HEK293 (cell line): Measurements from ENCODE around the gene ZNF280A.

Experiments used
- CTCF ChIA-PET: fragments of 350-600 bp; formaldehyde crosslinking; extraction: SDS; loops from one replicate; lab custom pipeline; 2021; ENCODE audit warnings: antibody characterized with exemption; lab: Yijun Ruan, JAX
- POLR2A ChIA-PET: fragments of 300-600 bp; formaldehyde crosslinking; extraction: SDS; loops from one replicate; lab custom pipeline; 2020; ENCODE audit warnings: antibody characterized with exemption, inconsistent platforms; lab: Yijun Ruan, JAX
- H3K27ac ChIP-seq: fragments of 200-500 bp; sonication (Bioruptor generic); 2 replicates; pipeline ENCODE4 v1.5.1; 2014; ENCODE audit warnings: low read depth, low read length, control low read depth, inconsistent platforms; ENCODE audit errors: extremely low read depth
- H3K36me3 ChIP-seq, 2 experiments: fragments of 200-500 bp in 1 of 2; sonication (Bioruptor generic) in 1 of 2; 1 replicate in 1 of 2; 2 replicates in 1 of 2; pipeline ENCODE4 v1.5.1; 2014 to 2017; ENCODE audit warnings: inconsistent platforms in 2 of 2, low read length in 2 of 2; ENCODE audit not compliant: control insufficient read depth in 2 of 2, insufficient read depth in 1 of 2
- H3K4me1 ChIP-seq: fragments of 200-500 bp; sonication (Bioruptor generic); 2 replicates; pipeline ENCODE4 v1.5.1; 2014; ENCODE audit warnings: mild to moderate bottlenecking, low read length, inconsistent platforms; ENCODE audit not compliant: control insufficient read depth, insufficient read depth
- H3K4me3 ChIP-seq: 2 replicates; pipeline ENCODE4 v1.5.1; 2011; ENCODE audit warnings: low read depth, mild to moderate bottlenecking, control low read depth, low read length, moderate library complexity
- H3K9me3 ChIP-seq: fragments of 200-500 bp; sonication (Bioruptor generic); 2 replicates; pipeline ENCODE4 v1.5.1; 2014; ENCODE audit warnings: low read depth, low read length, inconsistent platforms; ENCODE audit not compliant: control insufficient read depth, insufficient read depth
- EGR2 ChIP-seq: fragments of 450-650 bp; formaldehyde crosslinking; IDR thresholded peaks from 2 replicates; pipeline ENCODE4 v1.5.1; 2016; ENCODE audit warnings: low read depth, missing biosample characterization, missing genetic modification characterization
- FEZF1 ChIP-seq: fragments of 450-650 bp; formaldehyde crosslinking; IDR thresholded peaks from 2 replicates; pipeline ENCODE4 v1.5.1; 2016; ENCODE audit warnings: missing biosample characterization, missing genetic modification characterization
- HOXC10 ChIP-seq: sonication (generic); formaldehyde crosslinking; IDR thresholded peaks from 2 replicates; pipeline ENCODE4 v1.8.1; 2023; ENCODE audit warnings: mild to moderate bottlenecking, missing genetic modification reagents
- KLF7 ChIP-seq: fragments of 450-650 bp; formaldehyde crosslinking; IDR thresholded peaks from 2 replicates; pipeline ENCODE4 v1.5.1; 2016; ENCODE audit warnings: missing biosample characterization, missing genetic modification characterization, borderline replicate concordance
- MYNN ChIP-seq: fragments of 450-650 bp; formaldehyde crosslinking; IDR thresholded peaks from 2 replicates; pipeline ENCODE4 v1.5.1; 2016; ENCODE audit warnings: missing biosample characterization, missing genetic modification characterization, borderline replicate concordance
- ZBTB48 ChIP-seq: fragments of 450-650 bp; formaldehyde crosslinking; IDR thresholded peaks from 2 replicates; pipeline ENCODE4 v1.5.1; 2016; ENCODE audit warnings: missing biosample characterization, missing genetic modification characterization
- ZFP37 ChIP-seq: fragments of 450-650 bp; formaldehyde crosslinking; IDR thresholded peaks from 2 replicates; pipeline ENCODE4 v1.5.1; 2016; ENCODE audit warnings: missing biosample characterization, missing genetic modification characterization
- ZNF274 ChIP-seq, 2 experiments: fragments of 200-500 bp in 1 of 2; fragments of 450-650 bp in 1 of 2; sonication (Bioruptor generic) in 1 of 2; formaldehyde crosslinking in 1 of 2; IDR thresholded peaks; 2 replicates each; pipeline versions ENCODE4 v1.5.1 to v1.6.1; 2014 to 2016; ENCODE audit warnings: borderline replicate concordance in 1 of 2, inconsistent platforms in 1 of 2, low read length in 1 of 2, missing biosample characterization in 1 of 2, missing genetic modification characterization in 1 of 2
- ZNF37A ChIP-seq: fragments of 450-650 bp; IDR thresholded peaks from 2 replicates; pipeline ENCODE4 v1.5.1; 2018; ENCODE audit warnings: missing biosample characterization, missing genetic modification characterization
- ZNF404 ChIP-seq: fragments of 450-650 bp; formaldehyde crosslinking; IDR thresholded peaks from 2 replicates; pipeline ENCODE4 v1.5.1; 2017; ENCODE audit warnings: missing biosample characterization, missing genetic modification characterization
- ZNF501 ChIP-seq: fragments of 450-650 bp; formaldehyde crosslinking; IDR thresholded peaks from 2 replicates; pipeline ENCODE4 v1.5.1; 2016; ENCODE audit warnings: missing biosample characterization, missing genetic modification characterization
- ZNF549 ChIP-seq: fragments of 450-650 bp; IDR thresholded peaks from 2 replicates; pipeline ENCODE4 v1.5.1; 2018; ENCODE audit warnings: missing biosample characterization, missing genetic modification characterization, mild to moderate bottlenecking, inconsistent platforms, moderate library complexity
- ZNF654 ChIP-seq: fragments of 450-650 bp; formaldehyde crosslinking; IDR thresholded peaks from 2 replicates; pipeline ENCODE4 v1.5.1; 2016; ENCODE audit warnings: low read depth, missing biosample characterization, missing genetic modification characterization
- ZNF670 ChIP-seq: fragments of 450-650 bp; formaldehyde crosslinking; IDR thresholded peaks from 2 replicates; pipeline ENCODE4 v1.5.1; 2016; ENCODE audit warnings: missing biosample characterization, missing genetic modification characterization, low read depth
- TF ChIP-seq, protein P1 (sequence below): fragments of 450-650 bp; formaldehyde crosslinking; optimal IDR thresholded peaks from 2 replicates; pipeline ENCODE3; 2016; ENCODE audit warnings: missing biosample characterization, mild to moderate bottlenecking, missing genetic modification characterization
- TF ChIP-seq, protein P2 (sequence below): fragments of 450-650 bp; formaldehyde crosslinking; IDR thresholded peaks from 2 replicates; pipeline ENCODE4 v1.5.1; 2016; ENCODE audit warnings: missing biosample characterization, missing genetic modification characterization
- TF ChIP-seq, protein P3 (sequence below): fragments of 450-650 bp; formaldehyde crosslinking; IDR thresholded peaks from 2 replicates; pipeline ENCODE4 v1.5.1; 2016; ENCODE audit warnings: missing biosample characterization, missing genetic modification characterization
- TF ChIP-seq, protein P4 (sequence below): fragments of 450-650 bp; formaldehyde crosslinking; IDR thresholded peaks from 2 replicates; pipeline ENCODE4 v1.5.1; 2017; ENCODE audit warnings: missing biosample characterization, missing genetic modification characterization
- TF ChIP-seq, protein P5 (sequence below): fragments of 450-650 bp; formaldehyde crosslinking; IDR thresholded peaks from 2 replicates; pipeline ENCODE4; 2016; ENCODE audit warnings: missing biosample characterization, missing genetic modification characterization

Gene ZNF280A

DNA sequence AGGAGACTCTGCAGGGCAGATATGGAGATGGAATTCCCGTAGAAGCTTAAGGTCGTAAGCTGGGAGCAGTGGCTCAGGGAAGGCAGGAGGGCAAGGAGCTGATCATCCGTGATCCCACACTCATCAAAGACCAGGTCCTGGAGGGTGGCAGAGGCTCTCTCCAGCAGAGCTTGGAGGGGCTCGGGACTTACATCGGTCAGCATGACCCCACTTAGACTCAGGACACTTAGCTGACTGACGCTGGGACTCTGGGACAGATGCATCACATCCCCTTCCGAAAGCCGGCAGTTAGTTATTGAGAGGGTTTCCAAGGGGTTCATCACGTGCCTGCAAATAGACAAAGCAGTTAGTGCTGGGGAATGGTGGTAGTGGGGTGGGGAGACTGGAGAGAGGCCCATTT lies 28.2 kb upstream of the ZNF280A start:
- CTCF ChIA-PET, result interaction anchor here (0.6 to 2.5 kb wide), 2 partner anchors 11 to 69 kb away, joined by 6 to 14 read pairs; partner anchors contain the start of gene PRAME
- Histone ChIP-seq H3K36me3 (peaks cover 0 to 31% of the 10 kb centered on the region in 2 experiments; a peak in 1 of 3 replicates), H3K9me3 (no peaks in the 10 kb centered on the region), H3K4me3 (no peak overlapping the region), H3K4me1 (no peaks in the 10 kb centered on the region), H3K27ac (no peak overlapping the region)
- POLR2A ChIA-PET, result no interaction called here
- no peak for TF ChIP-seq ZNF37A (tag by site-specific recombination)

DNA sequence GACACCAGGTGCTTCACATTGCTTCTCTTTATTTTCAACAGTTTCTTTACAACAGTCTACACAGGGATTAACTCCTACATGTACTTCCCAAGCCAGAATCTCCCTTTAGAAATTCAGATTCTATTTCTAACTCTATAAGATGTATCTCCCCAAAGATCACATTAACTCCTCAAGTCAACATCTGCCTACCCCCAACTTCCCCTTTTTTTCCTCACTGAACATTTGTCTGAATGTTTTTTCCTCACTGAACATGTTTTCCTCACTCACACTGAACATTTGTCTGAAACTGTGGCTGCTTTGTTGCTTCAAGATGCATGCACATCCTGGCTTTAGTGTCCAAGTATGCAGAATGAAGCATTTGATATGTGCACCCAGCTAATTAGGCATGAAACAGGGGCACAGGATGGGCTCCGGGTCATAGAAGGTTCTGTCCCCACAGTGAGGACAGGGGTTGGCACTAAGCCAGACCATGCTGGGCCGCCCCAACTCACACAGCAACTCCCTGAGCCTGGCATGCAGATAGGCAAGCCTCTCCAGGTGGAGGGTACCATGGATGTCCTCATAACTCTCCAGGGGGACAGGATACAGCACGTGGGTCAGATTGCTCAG lies 27.7 kb upstream of the ZNF280A start:
- Histone ChIP-seq H3K4me3 (no peak overlapping the region), H3K9me3 (no peaks in the 10 kb centered on the region), H3K27ac (no peak overlapping the region), H3K36me3 (peaks cover 0 to 31% of the 10 kb centered on the region in 2 experiments; a peak in 1 of 3 replicates), H3K4me1 (no peaks in the 10 kb centered on the region)
- TF ChIP-seq ZNF549 (tag by site-specific recombination), result no peak
- no peak for TF ChIP-seq MYNN (tag by site-specific recombination)
- TF ChIP-seq, protein P1, sequence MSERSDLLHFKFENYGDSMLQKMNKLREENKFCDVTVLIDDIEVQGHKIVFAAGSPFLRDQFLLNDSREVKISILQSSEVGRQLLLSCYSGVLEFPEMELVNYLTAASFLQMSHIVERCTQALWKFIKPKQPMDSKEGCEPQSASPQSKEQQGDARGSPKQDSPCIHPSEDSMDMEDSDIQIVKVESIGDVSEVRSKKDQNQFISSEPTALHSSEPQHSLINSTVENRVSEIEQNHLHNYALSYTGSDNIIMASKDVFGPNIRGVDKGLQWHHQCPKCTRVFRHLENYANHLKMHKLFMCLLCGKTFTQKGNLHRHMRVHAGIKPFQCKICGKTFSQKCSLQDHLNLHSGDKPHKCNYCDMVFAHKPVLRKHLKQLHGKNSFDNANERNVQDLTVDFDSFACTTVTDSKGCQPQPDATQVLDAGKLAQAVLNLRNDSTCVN (tag by site-specific recombination), result no peak
- no peak for TF ChIP-seq ZNF404 (tag by site-specific recombination)
- TF ChIP-seq ZNF274 (IDR thresholded peaks at IDR 0.05; ENCODE audit: low read length), result no peak
- TF ChIP-seq ZNF274 (tag by site-specific recombination; IDR thresholded peaks at IDR 0.05; ENCODE audit: borderline replicate concordance), result no peak
- CTCF ChIA-PET, result interaction anchor here (0.6 to 2.5 kb wide), 3 partner anchors 11 to 212 kb away, joined by 3 to 14 read pairs (median 6); partner anchors contain the start of gene PRAME
- POLR2A ChIA-PET, result no interaction called here

DNA sequence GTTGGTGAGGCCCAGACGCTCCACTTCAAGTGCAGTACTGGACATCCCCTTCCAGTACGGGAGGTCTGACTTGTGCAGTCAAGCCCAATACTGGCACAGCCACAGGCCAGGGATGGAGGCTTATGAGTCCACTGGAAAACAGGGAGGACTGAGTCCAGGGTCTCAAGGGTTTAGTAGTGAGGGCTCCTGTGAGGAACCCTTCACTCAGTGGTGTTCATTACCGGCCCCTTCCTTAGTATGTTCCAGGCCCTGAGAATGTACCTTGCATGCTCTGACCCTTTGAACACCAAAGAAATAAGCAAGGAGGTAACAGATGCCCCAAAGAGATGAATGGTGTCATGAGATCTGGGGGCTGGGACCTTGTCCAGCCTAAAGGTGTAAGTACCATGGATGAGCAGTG lies 27.2 kb upstream of the ZNF280A start:
- H3K4me1 ChIP-seq, result no peaks in the 10 kb centered on the region
- TF ChIP-seq FEZF1 (tag by site-specific recombination) (no peak), ZFP37 (no peak), EGR2 (tag by site-specific recombination) (no peak), ZBTB48 (tag by site-specific recombination) (no peak), ZNF670 (no peak), KLF7 (tag by site-specific recombination) (no peak), ZNF501 (no peak), HOXC10 (CRISPR knock-in tag) (no peak), ZNF654 (tag by site-specific recombination) (no peak)
- TF ChIP-seq, protein P2, sequence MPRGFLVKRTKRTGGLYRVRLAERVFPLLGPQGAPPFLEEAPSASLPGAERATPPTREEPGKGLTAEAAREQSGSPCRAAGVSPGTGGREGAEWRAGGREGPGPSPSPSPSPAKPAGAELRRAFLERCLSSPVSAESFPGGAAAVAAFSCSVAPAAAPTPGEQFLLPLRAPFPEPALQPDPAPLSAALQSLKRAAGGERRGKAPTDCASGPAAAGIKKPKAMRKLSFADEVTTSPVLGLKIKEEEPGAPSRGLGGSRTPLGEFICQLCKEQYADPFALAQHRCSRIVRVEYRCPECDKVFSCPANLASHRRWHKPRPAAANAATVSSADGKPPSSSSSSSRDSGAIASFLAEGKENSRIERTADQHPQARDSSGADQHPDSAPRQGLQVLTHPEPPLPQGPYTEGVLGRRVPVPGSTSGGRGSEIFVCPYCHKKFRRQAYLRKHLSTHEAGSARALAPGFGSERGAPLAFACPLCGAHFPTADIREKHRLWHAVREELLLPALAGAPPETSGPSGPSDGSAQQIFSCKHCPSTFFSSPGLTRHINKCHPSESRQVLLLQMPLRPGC (tag by site-specific recombination), result no peak
- TF ChIP-seq, protein P3, sequence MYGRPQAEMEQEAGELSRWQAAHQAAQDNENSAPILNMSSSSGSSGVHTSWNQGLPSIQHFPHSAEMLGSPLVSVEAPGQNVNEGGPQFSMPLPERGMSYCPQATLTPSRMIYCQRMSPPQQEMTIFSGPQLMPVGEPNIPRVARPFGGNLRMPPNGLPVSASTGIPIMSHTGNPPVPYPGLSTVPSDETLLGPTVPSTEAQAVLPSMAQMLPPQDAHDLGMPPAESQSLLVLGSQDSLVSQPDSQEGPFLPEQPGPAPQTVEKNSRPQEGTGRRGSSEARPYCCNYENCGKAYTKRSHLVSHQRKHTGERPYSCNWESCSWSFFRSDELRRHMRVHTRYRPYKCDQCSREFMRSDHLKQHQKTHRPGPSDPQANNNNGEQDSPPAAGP (tag by site-specific recombination), result no peak
- TF ChIP-seq, protein P4, sequence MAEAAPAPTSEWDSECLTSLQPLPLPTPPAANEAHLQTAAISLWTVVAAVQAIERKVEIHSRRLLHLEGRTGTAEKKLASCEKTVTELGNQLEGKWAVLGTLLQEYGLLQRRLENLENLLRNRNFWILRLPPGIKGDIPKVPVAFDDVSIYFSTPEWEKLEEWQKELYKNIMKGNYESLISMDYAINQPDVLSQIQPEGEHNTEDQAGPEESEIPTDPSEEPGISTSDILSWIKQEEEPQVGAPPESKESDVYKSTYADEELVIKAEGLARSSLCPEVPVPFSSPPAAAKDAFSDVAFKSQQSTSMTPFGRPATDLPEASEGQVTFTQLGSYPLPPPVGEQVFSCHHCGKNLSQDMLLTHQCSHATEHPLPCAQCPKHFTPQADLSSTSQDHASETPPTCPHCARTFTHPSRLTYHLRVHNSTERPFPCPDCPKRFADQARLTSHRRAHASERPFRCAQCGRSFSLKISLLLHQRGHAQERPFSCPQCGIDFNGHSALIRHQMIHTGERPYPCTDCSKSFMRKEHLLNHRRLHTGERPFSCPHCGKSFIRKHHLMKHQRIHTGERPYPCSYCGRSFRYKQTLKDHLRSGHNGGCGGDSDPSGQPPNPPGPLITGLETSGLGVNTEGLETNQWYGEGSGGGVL (tag by site-specific recombination), result no peak
- TF ChIP-seq, protein P5, sequence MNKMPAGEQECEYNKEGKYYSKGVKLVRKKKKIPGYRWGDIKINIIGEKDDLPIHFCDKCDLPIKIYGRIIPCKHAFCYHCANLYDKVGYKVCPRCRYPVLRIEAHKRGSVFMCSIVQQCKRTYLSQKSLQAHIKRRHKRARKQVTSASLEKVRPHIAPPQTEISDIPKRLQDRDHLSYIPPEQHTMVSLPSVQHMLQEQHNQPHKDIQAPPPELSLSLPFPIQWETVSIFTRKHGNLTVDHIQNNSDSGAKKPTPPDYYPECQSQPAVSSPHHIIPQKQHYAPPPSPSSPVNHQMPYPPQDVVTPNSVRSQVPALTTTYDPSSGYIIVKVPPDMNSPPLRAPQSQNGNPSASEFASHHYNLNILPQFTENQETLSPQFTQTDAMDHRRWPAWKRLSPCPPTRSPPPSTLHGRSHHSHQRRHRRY (tag by site-specific recombination), result no peak
- TF ChIP-seq, all 188 proteins: peak for 0
- Histone ChIP-seq H3K36me3 (peaks cover 0 to 31% of the 10 kb centered on the region in 2 experiments; a peak in 1 of 3 replicates), H3K9me3 (no peaks in the 10 kb centered on the region), H3K27ac (no peak overlapping the region), H3K4me3 (no peak overlapping the region)
- ChIA-PET CTCF (interaction anchor here (0.6 to 1.5 kb wide), 3 partner anchors 12 to 212 kb away, joined by 3 to 4 read pairs (median 4); partner anchors contain the start of gene PRAME), POLR2A (no interaction called here)
